K562 (cell line): ENCODE measurements around the gene NAIF1. TPM values are rescaled to one million over a fixed set of nuclear protein-coding genes. Genes with fewer than 3 reads are reported as not detected.

Experiments used
- BRD9 ChIP-seq: fragments of 450-650 bp; IDR thresholded peaks from 2 replicates; pipeline ENCODE4 v1.6.1; 2018; ENCODE audit warnings: low read depth; ENCODE audit not compliant: partially characterized antibody
- CHCHD3 ChIP-seq: fragments of 250-450 bp; sonication (Bioruptor Pico); IDR thresholded peaks from 2 replicates; pipeline ENCODE4 v2.1.2; 2022; ENCODE audit warnings: mild to moderate bottlenecking
- DDX20 ChIP-seq: fragments of 450-650 bp; IDR thresholded peaks from 2 replicates; pipeline ENCODE4 v1.6.1; 2016; ENCODE audit warnings: missing genetic modification characterization, low read depth, mild to moderate bottlenecking, missing compliant biosample characterization, moderate library complexity
- DMBX1 ChIP-seq: fragments of 250-450 bp; sonication (Bioruptor Pico); IDR thresholded peaks from 2 replicates; pipeline ENCODE4 v1.8.0; 2022; ENCODE audit warnings: inconsistent platforms, mild to moderate bottlenecking, moderate library complexity, borderline replicate concordance
- ELF4 ChIP-seq: fragments of 450-650 bp; formaldehyde crosslinking; IDR thresholded peaks from 2 replicates; pipeline ENCODE4 v1.4.0; 2022; ENCODE audit warnings: missing genetic modification characterization
- ETS2 ChIP-seq: IDR thresholded peaks from 2 replicates; pipeline ENCODE4 v1.6.1; 2016; ENCODE audit warnings: borderline replicate concordance, missing genetic modification characterization, mild to moderate bottlenecking, moderate library complexity, missing compliant biosample characterization; ENCODE audit not compliant: poor library complexity, severe bottlenecking
- ETV5 ChIP-seq: sonication (generic); formaldehyde crosslinking; IDR thresholded peaks from 2 replicates; pipeline ENCODE4 v1.4.0; 2020; ENCODE audit warnings: low read depth, mild to moderate bottlenecking, missing genetic modification reagents
- GTF2E2 ChIP-seq: fragments of 200-800 bp; sonication (Bioruptor generic); IDR thresholded peaks from 2 replicates; pipeline ENCODE4 v1.6.1; 2016; ENCODE audit warnings: missing genetic modification characterization, missing compliant biosample characterization
- MAX ChIP-seq: sonication (generic); formaldehyde crosslinking; IDR thresholded peaks from 2 replicates; pipeline ENCODE4 v1.9.0; 2022; ENCODE audit warnings: mild to moderate bottlenecking, missing genetic modification reagents
- NCOA6 ChIP-seq: fragments of 450-650 bp; IDR thresholded peaks from 2 replicates; pipeline ENCODE4 v1.6.1; 2017; ENCODE audit warnings: mild to moderate bottlenecking
- POLR2AphosphoS2 ChIP-seq: IDR thresholded peaks from 2 replicates; pipeline ENCODE4 v1.6.1; 2012; ENCODE audit warnings: low read length, improper control_type of control experiment
- POLR3G ChIP-seq: IDR thresholded peaks from 2 replicates; pipeline ENCODE4 v1.6.1; 2011; ENCODE audit not compliant: insufficient read length, insufficient replicate concordance; ENCODE audit errors: extremely low read depth
- PPARD ChIP-seq: fragments of 250-450 bp; sonication (Bioruptor Pico); IDR thresholded peaks from 2 replicates; pipeline ENCODE4 v1.8.0; 2022; ENCODE audit warnings: inconsistent platforms, mild to moderate bottlenecking, moderate library complexity
- PTTG1 ChIP-seq: fragments of 450-650 bp; IDR thresholded peaks from 2 replicates; pipeline ENCODE4 v1.6.1; 2016; ENCODE audit warnings: low read depth, mild to moderate bottlenecking, missing genetic modification characterization, missing compliant biosample characterization
- PYGO2 ChIP-seq: fragments of 450-650 bp; IDR thresholded peaks from 2 replicates; pipeline ENCODE4 v1.6.1; 2016; ENCODE audit warnings: mild to moderate bottlenecking, missing genetic modification characterization, moderate library complexity, missing compliant biosample characterization
- SUPT5H ChIP-seq: fragments of 450-650 bp; IDR thresholded peaks from 2 replicates; pipeline ENCODE4 v1.6.1; 2016
- TAF1 ChIP-seq: IDR thresholded peaks from 2 replicates; pipeline ENCODE4 v1.6.1; 2011; ENCODE audit warnings: mild to moderate bottlenecking, low read length, moderate library complexity; ENCODE audit not compliant: insufficient read depth, control insufficient read depth, severe bottlenecking; ENCODE audit errors: extremely low read depth
- ZNF316 ChIP-seq: fragments of 450-650 bp; IDR thresholded peaks from 2 replicates; pipeline ENCODE4 v1.6.1; 2016
- ZNF384 ChIP-seq: IDR thresholded peaks from 2 replicates; pipeline ENCODE4 v1.6.1; 2012; ENCODE audit warnings: low read depth, low read length, improper control_type of control experiment
- ZNF408 ChIP-seq: fragments of 250-450 bp; sonication (Bioruptor Pico); IDR thresholded peaks from 2 replicates; pipeline ENCODE4 v1.4.0; 2020; ENCODE audit warnings: low read depth, mild to moderate bottlenecking, moderate library complexity
- ZNF444 ChIP-seq: fragments of 250-450 bp; sonication (Bioruptor Pico); IDR thresholded peaks from 2 replicates; pipeline ENCODE4 v1.4.0; 2020; ENCODE audit warnings: mild to moderate bottlenecking, moderate library complexity
- polyA plus RNA-seq, 8 experiments: library from polyadenylated mRNA; depleted of rRNA in 4 of 8; stranded (reverse) in 5 of 8; unstranded in 3 of 8; fragments of >200 nt; fragmentation: Nextera tagmentation in 2 of 8; fragmentation: Illumina TruSeq in 1 of 8; extraction: Ambion mirVana in 2 of 8; extraction: Trizol in 1 of 8; gene quantifications; 2 replicates each; pipeline versions ENCODE4 v1.2.1 to v1.2.3, GENCODE V29; 2011 to 2014; ENCODE audit warnings: inconsistent platforms in 1 of 8, missing spikeins in 1 of 8
- total RNA-seq, 7 experiments: library from RNA; depleted of rRNA in 6 of 7; stranded (reverse); fragments of >200 nt in 6 of 7; fragmentation: Illumina TruSeq in 2 of 7; extraction: Trizol in 2 of 7; gene quantifications; 2 replicates each; pipeline versions ENCODE4 v1.2.1 to v1.2.3, GENCODE V29; 2011 to 2021; ENCODE audit warnings: low replicate concordance in 1 of 7
- TF ChIP-seq, protein P1 (sequence below), 3 experiments: fragments of 200-800 bp in 1 of 3; sonication (Bioruptor generic) in 1 of 3; sonication (generic) in 1 of 3; formaldehyde crosslinking in 1 of 3; IDR thresholded peaks; 2 replicates each; pipeline versions ENCODE4 v1.6.1 to v1.8.0; 2016 to 2022; ENCODE audit warnings: mild to moderate bottlenecking in 2 of 3, missing compliant biosample characterization in 2 of 3, missing genetic modification characterization in 2 of 3, missing genetic modification reagents in 1 of 3
- TF ChIP-seq, protein P2 (sequence below): fragments of 450-650 bp; IDR thresholded peaks from 2 replicates; pipeline ENCODE4 v1.6.1; 2018; ENCODE audit not compliant: partially characterized antibody

NAIF1 gene
- total and polyA plus RNA-seq, 9 of the 15 experiments (the other 6 are each of a cell fraction or from before 2014, with no cell fraction given): 4.8 to 26.6 (median 17.2) TPM

- TF ChIP-seq DDX20 (no peak), ZNF408 (CRISPR knock-in tag) (no peak), PYGO2 (tag) (no peak), MAX (peak; percentile 78), ZNF444 (CRISPR knock-in tag) (no peak), POLR3G (no peak), PPARD (CRISPR knock-in tag) (no peak), GTF2E2 (no peak), ZNF316 (no peak), ELF4 (CRISPR knock-in tag) (no peak), DMBX1 (CRISPR knock-in tag) (no peak; the same call in 1 of the 2 replicates), ETS2 (tag) (no peak), POLR2AphosphoS2 (no peak), ETV5 (no peak; the same call in 1 of the 2 replicates), CHCHD3 (no peak), NCOA6 (no peak), SUPT5H (peak; percentile 65), BRD9 (peak; percentile 29), ZNF384 (peak; percentile 49; the same call in 1 of the 2 replicates), TAF1 (peak; percentile 45), PTTG1 (tag) (no peak)
- TF ChIP-seq, protein P1, sequence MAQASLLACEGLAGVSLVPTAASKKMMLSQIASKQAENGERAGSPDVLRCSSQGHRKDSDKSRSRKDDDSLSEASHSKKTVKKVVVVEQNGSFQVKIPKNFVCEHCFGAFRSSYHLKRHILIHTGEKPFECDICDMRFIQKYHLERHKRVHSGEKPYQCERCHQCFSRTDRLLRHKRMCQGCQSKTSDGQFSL (CRISPR knock-in tag; IDR thresholded peaks at IDR 0.05): peak; percentile 65
- TF ChIP-seq, protein P1 (tag; IDR thresholded peaks at IDR 0.05): no peak
- TF ChIP-seq, protein P2, sequence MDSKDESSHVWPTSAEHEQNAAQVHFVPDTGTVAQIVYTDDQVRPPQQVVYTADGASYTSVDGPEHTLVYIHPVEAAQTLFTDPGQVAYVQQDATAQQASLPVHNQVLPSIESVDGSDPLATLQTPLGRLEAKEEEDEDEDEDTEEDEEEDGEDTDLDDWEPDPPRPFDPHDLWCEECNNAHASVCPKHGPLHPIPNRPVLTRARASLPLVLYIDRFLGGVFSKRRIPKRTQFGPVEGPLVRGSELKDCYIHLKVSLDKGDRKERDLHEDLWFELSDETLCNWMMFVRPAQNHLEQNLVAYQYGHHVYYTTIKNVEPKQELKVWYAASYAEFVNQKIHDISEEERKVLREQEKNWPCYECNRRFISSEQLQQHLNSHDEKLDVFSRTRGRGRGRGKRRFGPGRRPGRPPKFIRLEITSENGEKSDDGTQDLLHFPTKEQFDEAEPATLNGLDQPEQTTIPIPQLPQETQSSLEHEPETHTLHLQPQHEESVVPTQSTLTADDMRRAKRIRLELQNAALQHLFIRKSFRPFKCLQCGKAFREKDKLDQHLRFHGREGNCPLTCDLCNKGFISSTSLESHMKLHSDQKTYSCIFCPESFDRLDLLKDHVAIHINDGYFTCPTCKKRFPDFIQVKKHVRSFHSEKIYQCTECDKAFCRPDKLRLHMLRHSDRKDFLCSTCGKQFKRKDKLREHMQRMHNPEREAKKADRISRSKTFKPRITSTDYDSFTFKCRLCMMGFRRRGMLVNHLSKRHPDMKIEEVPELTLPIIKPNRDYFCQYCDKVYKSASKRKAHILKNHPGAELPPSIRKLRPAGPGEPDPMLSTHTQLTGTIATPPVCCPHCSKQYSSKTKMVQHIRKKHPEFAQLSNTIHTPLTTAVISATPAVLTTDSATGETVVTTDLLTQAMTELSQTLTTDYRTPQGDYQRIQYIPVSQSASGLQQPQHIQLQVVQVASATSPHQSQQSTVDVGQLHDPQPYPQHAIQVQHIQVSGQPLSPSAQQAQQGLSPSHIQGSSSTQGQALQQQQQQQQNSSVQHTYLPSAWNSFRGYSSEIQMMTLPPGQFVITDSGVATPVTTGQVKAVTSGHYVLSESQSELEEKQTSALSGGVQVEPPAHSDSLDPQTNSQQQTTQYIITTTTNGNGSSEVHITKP: no peak
Observed at GRCh38 chr9:128098297-128099230, 31.4 kb upstream of the NAIF1 start (continued).
